ENCODE measurements around the gene COX5A. TPM values are rescaled to one million over a fixed set of nuclear protein-coding genes. Genes with fewer than 3 reads are reported as not detected.

COX5A gene
- total RNA-seq, 2 donors from 2014 or later = 243 to 279 TPM

DNA sequence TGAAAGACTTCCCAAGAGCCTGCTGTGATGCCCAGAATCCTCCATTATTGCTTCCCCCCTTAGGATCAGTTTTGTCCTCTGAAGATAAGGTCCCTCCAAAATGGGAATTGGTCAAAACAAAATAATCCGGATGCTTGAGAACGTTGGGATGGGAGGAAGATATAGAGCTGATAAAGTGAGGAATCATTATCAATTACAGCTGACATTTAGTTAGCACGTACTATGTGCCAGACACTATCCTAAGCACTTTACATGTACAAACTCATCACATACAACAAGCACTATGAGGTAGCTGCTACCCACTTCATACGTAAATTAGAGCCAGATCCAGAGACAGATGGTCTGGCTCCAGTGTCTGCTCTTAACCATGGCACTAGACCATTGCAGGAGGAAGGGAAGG lies 25.3 kb upstream of the COX5A start:
- Histone ChIP-seq H3K36me3 (ENCODE audit: control insufficient read depth, insufficient read depth, low read length) (no peaks in the 10 kb centered on the region), H3K27me3 (ENCODE audit: control insufficient read depth, insufficient read depth, low read length, poor library complexity, severe bottlenecking) (peaks cover 43% of the 10 kb centered on the region), H3K9me3 (ENCODE audit: control insufficient read depth, low read length) (no peaks in the 10 kb centered on the region), H3K4me1 (ENCODE audit: control insufficient read depth, insufficient read depth, low read length) (no peaks in the 10 kb centered on the region), H3K9ac (ENCODE audit: extremely low read depth, low read length, poor library complexity, severe bottlenecking) (no peak overlapping the region), H3K4me3 (ENCODE audit: low read length) (no peak overlapping the region), H3K27ac (ENCODE audit: low read depth, low read length) (no peak overlapping the region)
- Mint-ChIP-seq H3K4me1 (peaks cover 17% of the 10 kb centered on the region), H3K4me3 (no peak overlapping the region), H3K36me3 (ENCODE audit: low read depth) (no peaks in the 10 kb centered on the region), H3K9me3 (no peaks in the 10 kb centered on the region), H3K27me3 (ENCODE audit: insufficient read depth) (peaks cover 48% of the 10 kb centered on the region), H3K27ac (no peak overlapping the region)
- TF ChIP-seq, protein P1, sequence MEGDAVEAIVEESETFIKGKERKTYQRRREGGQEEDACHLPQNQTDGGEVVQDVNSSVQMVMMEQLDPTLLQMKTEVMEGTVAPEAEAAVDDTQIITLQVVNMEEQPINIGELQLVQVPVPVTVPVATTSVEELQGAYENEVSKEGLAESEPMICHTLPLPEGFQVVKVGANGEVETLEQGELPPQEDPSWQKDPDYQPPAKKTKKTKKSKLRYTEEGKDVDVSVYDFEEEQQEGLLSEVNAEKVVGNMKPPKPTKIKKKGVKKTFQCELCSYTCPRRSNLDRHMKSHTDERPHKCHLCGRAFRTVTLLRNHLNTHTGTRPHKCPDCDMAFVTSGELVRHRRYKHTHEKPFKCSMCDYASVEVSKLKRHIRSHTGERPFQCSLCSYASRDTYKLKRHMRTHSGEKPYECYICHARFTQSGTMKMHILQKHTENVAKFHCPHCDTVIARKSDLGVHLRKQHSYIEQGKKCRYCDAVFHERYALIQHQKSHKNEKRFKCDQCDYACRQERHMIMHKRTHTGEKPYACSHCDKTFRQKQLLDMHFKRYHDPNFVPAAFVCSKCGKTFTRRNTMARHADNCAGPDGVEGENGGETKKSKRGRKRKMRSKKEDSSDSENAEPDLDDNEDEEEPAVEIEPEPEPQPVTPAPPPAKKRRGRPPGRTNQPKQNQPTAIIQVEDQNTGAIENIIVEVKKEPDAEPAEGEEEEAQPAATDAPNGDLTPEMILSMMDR (conservative IDR thresholded peaks at IDR 0.05) = no peak
- 88% methylated on average over 2 to 4 of the region's 4 CpGs for whole genome bisulfite sequencing, 2 experiments (ENCODE audit: insufficient coverage in 1 of 2, insufficient read length in 1 of 2)
- no peak for DNase-seq

- no peak overlapping the region for H3K4me3 Mint-ChIP-seq
- 33 to 61% methylated on average over 1 to 2 of the region's 2 CpGs for WGBS, 2 experiments (ENCODE audit: insufficient coverage in 1 of 2, insufficient read length in 1 of 2)
These were observed 24.8 kb upstream of the COX5A start for GRCh38 chr15:74962671-74963070.

DNA sequence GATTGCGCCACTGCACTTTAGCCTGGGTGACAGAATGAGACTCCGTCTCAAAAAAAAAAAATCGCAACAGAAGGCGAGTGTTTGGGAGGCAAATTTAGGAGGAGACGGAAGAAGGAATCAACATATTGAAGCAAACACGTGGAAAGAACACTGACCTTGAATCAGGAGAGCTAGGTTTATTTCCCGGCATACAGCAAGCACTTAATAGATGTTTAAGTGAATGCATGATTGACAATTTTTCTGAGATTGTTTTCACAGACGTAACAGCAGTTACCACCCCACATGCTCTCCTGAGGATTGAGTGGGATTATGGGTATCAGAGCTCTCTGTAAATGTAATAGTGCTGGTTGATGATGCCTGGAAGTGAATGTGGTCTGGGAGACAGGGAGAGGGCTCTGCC lies 24.3 kb upstream of the COX5A start:
- H3K27ac ChIP-seq (ENCODE audit: low read depth, low read length) = no peak overlapping the region
- no peaks in the 10 kb centered on the region for H3K36me3 Mint-ChIP-seq (ENCODE audit: low read depth)
- no peak overlapping the region for H3K4me3 Mint-ChIP-seq
- TF ChIP-seq, protein P1 (conservative IDR thresholded peaks at IDR 0.05) = no peak
- H3K4me1 ChIP-seq (ENCODE audit: control insufficient read depth, insufficient read depth, low read length) = no peaks in the 10 kb centered on the region
- H3K9me3 ChIP-seq (ENCODE audit: control insufficient read depth, low read length) = no peaks in the 10 kb centered on the region
- no peaks in the 10 kb centered on the region for H3K36me3 ChIP-seq (ENCODE audit: control insufficient read depth, insufficient read depth, low read length)
- 89 to 93% methylated on average over 6 to 8 of the region's 8 CpGs for WGBS, 2 experiments (ENCODE audit: insufficient coverage in 1 of 2, insufficient read length in 1 of 2)
- H3K27me3 Mint-ChIP-seq (ENCODE audit: insufficient read depth) = peaks cover 58% of the 10 kb centered on the region
- H3K4me3 ChIP-seq (ENCODE audit: low read length) = no peak overlapping the region
- peaks cover 17% of the 10 kb centered on the region for H3K4me1 Mint-ChIP-seq
- H3K27me3 ChIP-seq (ENCODE audit: control insufficient read depth, insufficient read depth, low read length, poor library complexity, severe bottlenecking) = peaks cover 53% of the 10 kb centered on the region
- H3K9me3 Mint-ChIP-seq = no peaks in the 10 kb centered on the region
- no peak for DNase-seq
- no peak overlapping the region for H3K9ac ChIP-seq (ENCODE audit: extremely low read depth, low read length, poor library complexity, severe bottlenecking)
- H3K27ac Mint-ChIP-seq = no peak overlapping the region

More at GRCh38 chr15:74962671-74963070, 24.8 kb upstream of the COX5A start:
- Mint-ChIP-seq H3K27me3 (ENCODE audit: insufficient read depth) (peaks cover 53% of the 10 kb centered on the region), H3K36me3 (ENCODE audit: low read depth) (no peaks in the 10 kb centered on the region), H3K4me1 (peaks cover 17% of the 10 kb centered on the region), H3K9me3 (no peaks in the 10 kb centered on the region), H3K27ac (no peak overlapping the region)
- H3K4me1 ChIP-seq (ENCODE audit: control insufficient read depth, insufficient read depth, low read length) = no peaks in the 10 kb centered on the region
- no peaks in the 10 kb centered on the region for H3K9me3 ChIP-seq (ENCODE audit: control insufficient read depth, low read length)
- H3K9ac ChIP-seq (ENCODE audit: extremely low read depth, low read length, poor library complexity, severe bottlenecking) = no peak overlapping the region
- no peaks in the 10 kb centered on the region for H3K36me3 ChIP-seq (ENCODE audit: control insufficient read depth, insufficient read depth, low read length)
- H3K27ac ChIP-seq (ENCODE audit: low read depth, low read length) = no peak overlapping the region
- H3K27me3 ChIP-seq (ENCODE audit: control insufficient read depth, insufficient read depth, low read length, poor library complexity, severe bottlenecking) = peaks cover 48% of the 10 kb centered on the region
- no peak overlapping the region for H3K4me3 ChIP-seq (ENCODE audit: low read length)
- no peak for DNase-seq
- TF ChIP-seq, protein P1 (conservative IDR thresholded peaks at IDR 0.05) = no peak
